LoVo (cell line): ENCODE measurements around the gene FDXR.

ENCODE experiments used
- DNase-seq: peaks from one replicate; pipeline ENCODE4 v3.0.0-alpha.2; 2016; ENCODE audit warnings: low spot score

Gene FDXR

GRCh38 chr17:74833501-74834377, 39.1 kb downstream of the FDXR start:
- no peak for DNase-seq

GRCh38 chr17:74832421-74832820, 40.4 kb downstream of the FDXR start:
- DNase-seq = no peak

- no peak for DNase-seq
These were observed 41.2 kb downstream of the FDXR start for GRCh38 chr17:74831444-74832146.

GRCh38 chr17:74830861-74831260, 41.9 kb downstream of the FDXR start:
- no peak for DNase-seq

GRCh38 chr17:74827800-74828199, 45.0 kb downstream of the FDXR start:
- no peak for DNase-seq

GRCh38 chr17:74825952-74826719, 46.7 kb downstream of the FDXR start:
- no peak for DNase-seq

- no peak for DNase-seq
These were observed 47.7 kb downstream of the FDXR start for GRCh38 chr17:74824961-74825627.

GRCh38 chr17:74822939-74823367, 49.8 kb downstream of the FDXR start:
- DNase-seq = no peak

- DNase-seq = no peak
These were observed 50.4 kb downstream of the FDXR start for GRCh38 chr17:74822335-74822938.

GRCh38 chr17:74821655-74822334, 51.0 kb downstream of the FDXR start:
- DNase-seq = no peak

GRCh38 chr17:74819801-74820436, 52.9 kb downstream of the FDXR start:
- DNase-seq = no peak

GRCh38 chr17:74818291-74818938, 54.4 kb downstream of the FDXR start:
- DNase-seq = no peak

GRCh38 chr17:74816905-74817620, 55.7 kb downstream of the FDXR start:
- no peak for DNase-seq

- DNase-seq = no peak
These were observed 57.0 kb downstream of the FDXR start for GRCh38 chr17:74815550-74816370.

GRCh38 chr17:74815067-74815466, 57.7 kb downstream of the FDXR start:
- no peak for DNase-seq

- DNase-seq = no peak
These were observed 58.3 kb downstream of the FDXR start for GRCh38 chr17:74814453-74814852.
